Esophagus muscularis mucosa (tissue), 4 donors: ENCODE results near the gene PHF2. TPM values are rescaled to one million over a fixed set of nuclear protein-coding genes. Genes with fewer than 3 reads are reported as not detected.

Source experiments
- DNase-seq: peaks from one replicate; pipeline ENCODE4 v3.0.0-alpha.2; 2017; ENCODE audit errors: extremely low spot score
- H3K27ac ChIP-seq, 4 donors: fragments of 200-600 bp; sonication (generic); replicated peaks in 1 of 4; 1 replicate in 3 of 4; 2 replicates in 1 of 4; pipeline ENCODE4 v1.5.1; 2016 to 2019; ENCODE audit warnings: mild to moderate bottlenecking in 1 of 4
- H3K27me3 ChIP-seq, 4 donors: fragments of 200-600 bp; sonication (generic); one replicate each; pipeline versions ENCODE4 v1.5.1 to v1.6.0; 2016 to 2019
- H3K36me3 ChIP-seq, 4 donors: fragments of 200-600 bp; sonication (generic); one replicate each; pipeline ENCODE4 v1.5.1; 2016 to 2019
- H3K4me1 ChIP-seq, 4 donors: fragments of 200-600 bp; sonication (generic); one replicate each; pipeline ENCODE4 v1.5.1; 2016 to 2019
- H3K4me3 ChIP-seq, 4 donors: fragments of 200-600 bp; sonication (generic); 1 replicate in 2 of 4; 2 replicates in 2 of 4; pipeline ENCODE4 v1.5.1; 2016 to 2019; ENCODE audit warnings: mild to moderate bottlenecking in 4 of 4, moderate library complexity in 1 of 4
- H3K9me3 ChIP-seq, 4 donors: fragments of 200-600 bp; sonication (generic); 1 replicate in 3 of 4; 2 replicates in 1 of 4; pipeline ENCODE4 v1.5.1; 2016 to 2019
- EP300 ChIP-seq: sonication (generic); formaldehyde crosslinking; IDR thresholded peaks from one replicate; pipeline ENCODE4 v1.6.1; 2017; ENCODE audit warnings: antibody characterized with exemption
- POLR2A ChIP-seq: fragments of 450-650 bp; IDR thresholded peaks from one replicate; pipeline ENCODE4 v1.6.1; 2017; ENCODE audit warnings: antibody characterized with exemption, moderate library complexity, mild to moderate bottlenecking, low read depth
- POLR2AphosphoS5 ChIP-seq, 2 donors: sonication (generic); formaldehyde crosslinking; IDR thresholded peaks; one replicate each; pipeline ENCODE4 v1.6.1; 2017; ENCODE audit warnings: antibody characterized with exemption in 2 of 2
- WGBS: methylation state at CpG from one replicate; pipeline ENCODE4 v1.1.5; 2018; 5-methylcytosine and 5-hydroxymethylcytosine counted together
- intact Hi-C: fragments of 100-400 bp; cut with DNase I; formaldehyde crosslinking; loops from one replicate; pipeline ENCODE4 v1.15.1; 2023
- total RNA-seq, 4 donors: library from RNA; depleted of rRNA; stranded (reverse); fragments of >200 nt; gene quantifications; one replicate each; pipeline versions ENCODE4 v1.1.0 to v1.2.1, GENCODE V29; 2016
- TF ChIP-seq, protein P1 (sequence below), 3 experiments: fragments of 200-600 bp in 2 of 3; fragments of 450-650 bp in 1 of 3; sonication (generic) in 2 of 3; IDR thresholded peaks; one replicate each; pipeline ENCODE4 v1.5.1; 2017 to 2019; ENCODE audit warnings: antibody characterized with exemption in 3 of 3, mild to moderate bottlenecking in 2 of 3, moderate library complexity in 1 of 3

PHF2 gene
- total RNA-seq, 4 donors from 2014 or later = 35.7 to 53.5 (median 43.2) TPM

DNA sequence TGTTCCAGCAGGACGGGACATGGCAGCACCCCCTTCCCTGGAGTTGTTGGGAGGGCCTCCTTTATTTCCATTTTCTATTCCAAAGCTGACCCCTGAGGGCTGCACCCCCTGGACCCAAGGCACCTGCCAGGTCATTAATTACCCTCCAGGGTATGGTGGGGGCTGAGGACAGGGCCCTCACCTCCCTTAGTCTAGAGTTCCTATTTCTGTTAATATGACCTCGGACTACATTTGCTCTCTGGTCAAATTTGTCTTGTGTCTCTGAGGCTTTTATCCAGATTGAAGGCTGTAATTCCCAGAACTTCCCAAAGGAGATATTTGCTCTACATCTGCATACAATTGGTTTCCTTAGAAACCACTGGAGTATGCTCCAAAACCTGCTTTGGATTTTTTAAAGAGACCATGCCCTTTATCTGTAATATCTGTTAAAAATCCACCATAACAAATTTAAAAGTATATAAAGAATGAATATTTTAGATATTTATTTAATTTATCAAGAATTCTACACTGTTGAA, 16.8 kb downstream of the PHF2 start:
- no peak overlapping the region for H3K27ac ChIP-seq
- 81% methylated on average over 2 of the region's 2 CpGs for WGBS
- H3K4me1 ChIP-seq = peaks cover 66 to 84% (median 72%) of the 10 kb centered on the region in 4 donors
- no peaks in the 10 kb centered on the region for H3K36me3 ChIP-seq
- H3K4me3 ChIP-seq = no peak overlapping the region
- no peak for DNase-seq
- no peaks in the 10 kb centered on the region for H3K27me3 ChIP-seq
- no peaks in the 10 kb centered on the region for H3K9me3 ChIP-seq
- intact Hi-C loops = no loop called here
- no peak for TF ChIP-seq POLR2A
- TF ChIP-seq POLR2AphosphoS5 (IDR thresholded peaks at IDR 0.05) = no peak
- no peak for TF ChIP-seq EP300
- TF ChIP-seq, protein P1, sequence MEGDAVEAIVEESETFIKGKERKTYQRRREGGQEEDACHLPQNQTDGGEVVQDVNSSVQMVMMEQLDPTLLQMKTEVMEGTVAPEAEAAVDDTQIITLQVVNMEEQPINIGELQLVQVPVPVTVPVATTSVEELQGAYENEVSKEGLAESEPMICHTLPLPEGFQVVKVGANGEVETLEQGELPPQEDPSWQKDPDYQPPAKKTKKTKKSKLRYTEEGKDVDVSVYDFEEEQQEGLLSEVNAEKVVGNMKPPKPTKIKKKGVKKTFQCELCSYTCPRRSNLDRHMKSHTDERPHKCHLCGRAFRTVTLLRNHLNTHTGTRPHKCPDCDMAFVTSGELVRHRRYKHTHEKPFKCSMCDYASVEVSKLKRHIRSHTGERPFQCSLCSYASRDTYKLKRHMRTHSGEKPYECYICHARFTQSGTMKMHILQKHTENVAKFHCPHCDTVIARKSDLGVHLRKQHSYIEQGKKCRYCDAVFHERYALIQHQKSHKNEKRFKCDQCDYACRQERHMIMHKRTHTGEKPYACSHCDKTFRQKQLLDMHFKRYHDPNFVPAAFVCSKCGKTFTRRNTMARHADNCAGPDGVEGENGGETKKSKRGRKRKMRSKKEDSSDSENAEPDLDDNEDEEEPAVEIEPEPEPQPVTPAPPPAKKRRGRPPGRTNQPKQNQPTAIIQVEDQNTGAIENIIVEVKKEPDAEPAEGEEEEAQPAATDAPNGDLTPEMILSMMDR (IDR thresholded peaks at IDR 0.05) = no peak

DNA sequence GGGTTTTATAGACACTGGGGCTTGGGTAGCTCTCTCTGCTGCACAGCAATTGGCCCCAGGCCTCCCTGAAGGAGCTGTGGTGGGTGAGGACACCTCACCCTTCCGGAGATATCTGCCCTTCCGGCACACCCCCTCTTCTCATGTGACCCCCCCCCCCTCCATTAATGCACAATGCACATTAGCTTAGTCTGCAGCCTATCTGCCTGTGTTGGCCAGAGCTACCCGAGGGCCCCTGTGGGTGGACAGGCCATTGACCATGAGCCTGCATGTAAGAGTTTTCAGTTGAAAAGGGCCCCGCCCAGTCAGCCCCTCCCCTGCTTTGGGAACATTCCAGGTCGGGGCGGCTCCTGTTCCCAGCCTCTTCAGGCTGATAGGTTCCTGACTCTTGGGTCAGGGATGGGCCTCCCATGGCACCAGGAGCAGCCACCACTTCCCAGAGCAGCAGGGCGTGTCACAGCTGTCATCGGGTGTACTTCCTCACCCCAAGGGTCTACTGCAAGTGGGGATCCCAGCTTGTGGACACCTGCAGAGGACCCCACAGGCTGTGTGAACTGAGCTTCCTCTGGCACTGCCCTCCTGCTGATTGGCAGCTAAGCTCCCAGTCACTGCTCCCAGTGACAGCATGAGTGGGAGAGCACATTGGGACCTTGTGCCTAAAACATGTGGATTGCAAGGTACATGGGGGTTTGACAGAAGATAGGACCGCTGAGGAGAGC, 17.8 kb downstream of the PHF2 start:
- no peaks in the 10 kb centered on the region for H3K36me3 ChIP-seq
- no peaks in the 10 kb centered on the region for H3K9me3 ChIP-seq
- H3K27me3 ChIP-seq = no peaks in the 10 kb centered on the region
- no peak overlapping the region for H3K4me3 ChIP-seq
- no peak for DNase-seq
- intact Hi-C loops = no loop called here
- WGBS = 60% methylated on average over 4 of the region's 9 CpGs
- H3K27ac ChIP-seq = no peak overlapping the region
- TF ChIP-seq, protein P1 (IDR thresholded peaks at IDR 0.05) = no peak
- TF ChIP-seq POLR2AphosphoS5 (IDR thresholded peaks at IDR 0.05) = no peak
- TF ChIP-seq EP300 = no peak
- no peak for TF ChIP-seq POLR2A
- peaks cover 66 to 84% (median 72%) of the 10 kb centered on the region in 4 donors for H3K4me1 ChIP-seq

DNA sequence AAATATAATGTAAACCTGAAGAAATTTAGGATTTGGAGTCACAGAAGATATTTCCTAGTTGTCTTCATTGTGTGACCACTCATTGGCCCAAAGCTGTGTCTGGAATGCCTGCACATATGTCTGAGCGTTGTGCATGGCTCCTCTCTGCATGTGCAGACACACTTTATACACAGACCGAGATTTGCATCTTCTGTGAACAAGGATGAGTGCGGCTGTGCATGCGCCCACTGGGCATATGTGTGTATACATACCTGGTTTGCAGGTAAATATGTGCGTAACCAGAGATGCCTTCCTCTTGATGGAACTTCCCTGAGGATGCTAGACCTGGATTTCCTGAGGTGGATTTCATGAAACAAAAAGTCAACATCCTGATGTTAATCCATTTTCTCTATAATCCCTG, 19.1 kb downstream of the PHF2 start:
- Histone ChIP-seq H3K9me3 (no peaks in the 10 kb centered on the region), H3K27ac (no peak overlapping the region), H3K4me3 (no peak overlapping the region), H3K27me3 (no peaks in the 10 kb centered on the region), H3K36me3 (no peaks in the 10 kb centered on the region), H3K4me1 (peaks cover 64 to 84% (median 73%) of the 10 kb centered on the region in 4 donors)
- TF ChIP-seq EP300 = no peak
- TF ChIP-seq POLR2A = no peak
- TF ChIP-seq, protein P1 (IDR thresholded peaks at IDR 0.05) = no peak
- WGBS = 96% methylated on average over 5 of the region's 5 CpGs
- no peak for DNase-seq
- intact Hi-C loops = no loop called here

DNA sequence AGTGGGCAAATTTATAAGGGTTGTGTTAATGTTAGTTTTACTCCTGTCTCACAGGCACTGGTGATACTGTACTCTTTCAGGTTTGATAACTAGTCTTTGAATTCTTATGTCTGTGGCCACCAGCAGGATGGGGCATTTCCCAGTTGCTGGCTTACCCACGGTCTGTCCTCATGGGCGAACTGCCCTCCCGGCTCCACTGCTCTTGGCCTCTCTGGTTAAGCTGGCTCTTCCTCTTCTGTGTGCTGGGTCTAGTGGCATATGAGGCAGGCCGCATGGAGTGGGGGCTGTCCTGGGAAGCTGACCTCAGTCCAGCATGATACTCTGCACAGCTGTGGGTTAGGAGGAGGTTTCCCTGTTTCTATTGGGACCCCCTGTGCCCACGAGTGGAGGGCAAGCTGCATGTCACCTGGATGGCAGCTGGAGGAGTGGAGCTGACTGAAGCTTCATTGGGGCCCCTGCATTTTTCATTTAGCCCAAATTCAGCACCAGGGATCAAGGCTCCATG, 19.5 kb downstream of the PHF2 start:
- Histone ChIP-seq H3K4me3 (no peak overlapping the region), H3K27me3 (no peaks in the 10 kb centered on the region), H3K4me1 (peaks cover 64 to 84% (median 73%) of the 10 kb centered on the region in 4 donors), H3K9me3 (no peaks in the 10 kb centered on the region), H3K27ac (no peak overlapping the region), H3K36me3 (no peaks in the 10 kb centered on the region)
- no peak for DNase-seq
- 100% methylated on average over 5 of the region's 5 CpGs for WGBS
- intact Hi-C loops = no loop called here
- TF ChIP-seq POLR2A (no peak), EP300 (no peak), POLR2AphosphoS5 (IDR thresholded peaks at IDR 0.05) (no peak)
- TF ChIP-seq, protein P1 (IDR thresholded peaks at IDR 0.05) = no peak
